ENCODE measurements around the gene ACOD1.

ACOD1 gene

GRCh38 chr13:76975863-76976262, 27.6 kb downstream of the ACOD1 start:
- Histone ChIP-seq H3K36me3 (ENCODE audit: control insufficient read depth, insufficient read depth, low read length) (no peaks in the 10 kb centered on the region), H3K27me3 (ENCODE audit: control insufficient read depth, insufficient read depth, low read length) (no peaks in the 10 kb centered on the region), H3K4me1 (ENCODE audit: control insufficient read depth, insufficient read depth, low read length) (no peaks in the 10 kb centered on the region), H3K27ac (ENCODE audit: low read depth, low read length) (no peak overlapping the region), H3K9ac (ENCODE audit: low read length) (no peak overlapping the region), H3K4me3 (ENCODE audit: low read length) (no peak overlapping the region)

- no peak overlapping the region for H3K4me3 ChIP-seq (ENCODE audit: low read length)
- no peak overlapping the region for H3K27ac ChIP-seq (ENCODE audit: low read depth, low read length)
- no peaks in the 10 kb centered on the region for H3K27me3 ChIP-seq (ENCODE audit: control insufficient read depth, insufficient read depth, low read length)
- no peak overlapping the region for H3K9ac ChIP-seq (ENCODE audit: low read length)
- H3K4me1 ChIP-seq (ENCODE audit: control insufficient read depth, insufficient read depth, low read length): no peaks in the 10 kb centered on the region
- H3K36me3 ChIP-seq (ENCODE audit: control insufficient read depth, insufficient read depth, low read length): no peaks in the 10 kb centered on the region
Measured at GRCh38 chr13:76976490-76976889, 28.2 kb downstream of the ACOD1 start.

- H3K4me1 ChIP-seq (ENCODE audit: control insufficient read depth, insufficient read depth, low read length): no peaks in the 10 kb centered on the region
Measured at GRCh38 chr13:76976929-76977328, 28.6 kb downstream of the ACOD1 start.

GRCh38 chr13:76980075-76980718, 31.9 kb downstream of the ACOD1 start:
- H3K36me3 ChIP-seq (ENCODE audit: control insufficient read depth, insufficient read depth, low read length): no peaks in the 10 kb centered on the region
- H3K27ac ChIP-seq (ENCODE audit: low read depth, low read length): no peak overlapping the region
- no peaks in the 10 kb centered on the region for H3K4me1 ChIP-seq (ENCODE audit: control insufficient read depth, insufficient read depth, low read length)
- H3K9ac ChIP-seq (ENCODE audit: low read length): no peak overlapping the region
- peak overlapping the region; percentile 36 for H3K4me3 ChIP-seq (ENCODE audit: low read length)
- H3K27me3 ChIP-seq (ENCODE audit: control insufficient read depth, insufficient read depth, low read length): no peaks in the 10 kb centered on the region

More at GRCh38 chr13:76976929-76977328, 28.6 kb downstream of the ACOD1 start:
- H3K27me3 ChIP-seq (ENCODE audit: control insufficient read depth, insufficient read depth, low read length): no peaks in the 10 kb centered on the region
- no peak overlapping the region for H3K9ac ChIP-seq (ENCODE audit: low read length)
- no peak overlapping the region for H3K4me3 ChIP-seq (ENCODE audit: low read length)
- H3K36me3 ChIP-seq (ENCODE audit: control insufficient read depth, insufficient read depth, low read length): no peaks in the 10 kb centered on the region
- no peak overlapping the region for H3K27ac ChIP-seq (ENCODE audit: low read depth, low read length)

GRCh38 chr13:76982061-76982460, 33.8 kb downstream of the ACOD1 start:
- Histone ChIP-seq H3K27ac (ENCODE audit: low read depth, low read length) (no peak overlapping the region), H3K9ac (ENCODE audit: low read length) (no peak overlapping the region), H3K4me3 (ENCODE audit: low read length) (no peak overlapping the region), H3K4me1 (ENCODE audit: control insufficient read depth, insufficient read depth, low read length) (no peaks in the 10 kb centered on the region), H3K27me3 (ENCODE audit: control insufficient read depth, insufficient read depth, low read length) (no peaks in the 10 kb centered on the region), H3K36me3 (ENCODE audit: control insufficient read depth, insufficient read depth, low read length) (no peaks in the 10 kb centered on the region)

- H3K27ac ChIP-seq (ENCODE audit: low read depth, low read length): no peak overlapping the region
- no peaks in the 10 kb centered on the region for H3K27me3 ChIP-seq (ENCODE audit: control insufficient read depth, insufficient read depth, low read length)
- no peak overlapping the region for H3K4me3 ChIP-seq (ENCODE audit: low read length)
- H3K36me3 ChIP-seq (ENCODE audit: control insufficient read depth, insufficient read depth, low read length): no peaks in the 10 kb centered on the region
- H3K4me1 ChIP-seq (ENCODE audit: control insufficient read depth, insufficient read depth, low read length): no peaks in the 10 kb centered on the region
- H3K9ac ChIP-seq (ENCODE audit: low read length): no peak overlapping the region
Measured at GRCh38 chr13:76983676-76984075, 35.4 kb downstream of the ACOD1 start.

- H3K36me3 ChIP-seq (ENCODE audit: control insufficient read depth, insufficient read depth, low read length): no peaks in the 10 kb centered on the region
- peak overlapping the region; percentile 16 for H3K9ac ChIP-seq (ENCODE audit: low read length)
- H3K4me1 ChIP-seq (ENCODE audit: control insufficient read depth, insufficient read depth, low read length): peaks cover 6% of the 10 kb centered on the region
- H3K27me3 ChIP-seq (ENCODE audit: control insufficient read depth, insufficient read depth, low read length): no peaks in the 10 kb centered on the region
- H3K4me3 ChIP-seq (ENCODE audit: low read length): peak overlapping the region; percentile 84
- peak overlapping the region; percentile 93 for H3K27ac ChIP-seq (ENCODE audit: low read depth, low read length)
Measured at GRCh38 chr13:76991432-76991795, 43.1 kb downstream of the ACOD1 start.

- H3K27me3 ChIP-seq (ENCODE audit: control insufficient read depth, insufficient read depth, low read length): no peaks in the 10 kb centered on the region
- peak within 1 kb of the TSS; percentile 83 for H3K9ac ChIP-seq (ENCODE audit: low read length)
- H3K4me1 ChIP-seq (ENCODE audit: control insufficient read depth, insufficient read depth, low read length): peaks cover 6% of the 10 kb centered on the region
- peak within 1 kb of the TSS; percentile 84 for H3K4me3 ChIP-seq (ENCODE audit: low read length)
- H3K36me3 ChIP-seq (ENCODE audit: control insufficient read depth, insufficient read depth, low read length): no peaks in the 10 kb centered on the region
- H3K27ac ChIP-seq (ENCODE audit: low read depth, low read length): peak within 1 kb of the TSS; percentile 93
Measured at GRCh38 chr13:76991796-76992547, 43.7 kb downstream of the ACOD1 start, which contains the start of gene CLN5. Gene CLN5, plus strand, starts transcription at chr13:76992081. Its CDS starts 18 bp downstream, at chr13:76992099.

GRCh38 chr13:76992548-76993001, 44.3 kb downstream of the ACOD1 start:
- Histone ChIP-seq H3K4me3 (ENCODE audit: low read length) (peak overlapping the region; percentile 84), H3K27me3 (ENCODE audit: control insufficient read depth, insufficient read depth, low read length) (no peaks in the 10 kb centered on the region), H3K9ac (ENCODE audit: low read length) (peak overlapping the region; percentile 83), H3K36me3 (ENCODE audit: control insufficient read depth, insufficient read depth, low read length) (no peaks in the 10 kb centered on the region), H3K27ac (ENCODE audit: low read depth, low read length) (peak overlapping the region; percentile 93), H3K4me1 (ENCODE audit: control insufficient read depth, insufficient read depth, low read length) (peaks cover 6% of the 10 kb centered on the region)

GRCh38 chr13:76993021-76993420, 44.7 kb downstream of the ACOD1 start:
- Histone ChIP-seq H3K36me3 (ENCODE audit: control insufficient read depth, insufficient read depth, low read length) (no peaks in the 10 kb centered on the region), H3K27me3 (ENCODE audit: control insufficient read depth, insufficient read depth, low read length) (no peaks in the 10 kb centered on the region), H3K4me1 (ENCODE audit: control insufficient read depth, insufficient read depth, low read length) (peaks cover 6% of the 10 kb centered on the region)

GRCh38 chr13:76993473-76993872, 45.2 kb downstream of the ACOD1 start:
- H3K27ac ChIP-seq (ENCODE audit: low read depth, low read length): no peak overlapping the region
- no peak overlapping the region for H3K4me3 ChIP-seq (ENCODE audit: low read length)
- no peaks in the 10 kb centered on the region for H3K36me3 ChIP-seq (ENCODE audit: control insufficient read depth, insufficient read depth, low read length)
- H3K27me3 ChIP-seq (ENCODE audit: control insufficient read depth, insufficient read depth, low read length): no peaks in the 10 kb centered on the region
- H3K4me1 ChIP-seq (ENCODE audit: control insufficient read depth, insufficient read depth, low read length): peaks cover 6% of the 10 kb centered on the region
- H3K9ac ChIP-seq (ENCODE audit: low read length): no peak overlapping the region

More at GRCh38 chr13:76993021-76993420, 44.7 kb downstream of the ACOD1 start:
- Histone ChIP-seq H3K9ac (ENCODE audit: low read length) (no peak overlapping the region), H3K27ac (ENCODE audit: low read depth, low read length) (peak overlapping the region; percentile 93), H3K4me3 (ENCODE audit: low read length) (peak overlapping the region; percentile 84)

GRCh38 chr13:76994281-76994680, 46.0 kb downstream of the ACOD1 start:
- H3K27me3 ChIP-seq (ENCODE audit: control insufficient read depth, insufficient read depth, low read length): no peaks in the 10 kb centered on the region
- no peak overlapping the region for H3K4me3 ChIP-seq (ENCODE audit: low read length)
- peaks cover 1% of the 10 kb centered on the region for H3K36me3 ChIP-seq (ENCODE audit: control insufficient read depth, insufficient read depth, low read length)
- no peak overlapping the region for H3K9ac ChIP-seq (ENCODE audit: low read length)
- peaks cover 6% of the 10 kb centered on the region for H3K4me1 ChIP-seq (ENCODE audit: control insufficient read depth, insufficient read depth, low read length)
- no peak overlapping the region for H3K27ac ChIP-seq (ENCODE audit: low read depth, low read length)
